ENCODE measurements around the gene MCC. TPM values are rescaled to one million over a fixed set of nuclear protein-coding genes. Genes with fewer than 3 reads are reported as not detected.

Gene MCC
- total RNA-seq, 1 donor from 2014 or later: 18.9 TPM

- no peak for DNase-seq (ENCODE audit: low spot score, unreplicated experiment)
- Mint-ChIP-seq H3K36me3 (ENCODE audit: insufficient read depth) (peaks cover 19% of the 10 kb centered on the region), H3K27me3 (no peaks in the 10 kb centered on the region), H3K27ac (no peak overlapping the region), H3K4me3 (ENCODE audit: low read depth) (no peak overlapping the region), H3K9me3 (ENCODE audit: low read depth) (peaks cover 18% of the 10 kb centered on the region), H3K4me1 (ENCODE audit: low read depth) (peaks cover 19% of the 10 kb centered on the region)
- TF ChIP-seq CTCF (IDR thresholded peaks at IDR 0.05; ENCODE audit: unreplicated experiment): no peak
These were observed 123.8 kb downstream of the MCC start for GRCh38 chr5:113364466-113364865.

GRCh38 chr5:113361701-113362100, 126.6 kb downstream of the MCC start:
- TF ChIP-seq CTCF (IDR thresholded peaks at IDR 0.05; ENCODE audit: unreplicated experiment): no peak
- no peak for DNase-seq (ENCODE audit: low spot score, unreplicated experiment)
- Mint-ChIP-seq H3K36me3 (ENCODE audit: insufficient read depth) (peaks cover 19% of the 10 kb centered on the region), H3K4me1 (ENCODE audit: low read depth) (peaks cover 20% of the 10 kb centered on the region), H3K9me3 (ENCODE audit: low read depth) (peaks cover 17% of the 10 kb centered on the region), H3K27me3 (no peaks in the 10 kb centered on the region), H3K27ac (no peak overlapping the region), H3K4me3 (ENCODE audit: low read depth) (no peak overlapping the region)

- H3K27ac Mint-ChIP-seq: no peak overlapping the region
These were observed 128.8 kb downstream of the MCC start for GRCh38 chr5:113359419-113359818.

GRCh38 chr5:113358696-113359095, 129.6 kb downstream of the MCC start:
- no peak for TF ChIP-seq CTCF (IDR thresholded peaks at IDR 0.05; ENCODE audit: unreplicated experiment)
- no peak for DNase-seq (ENCODE audit: low spot score, unreplicated experiment)
- peaks cover 4% of the 10 kb centered on the region for H3K9me3 Mint-ChIP-seq (ENCODE audit: low read depth)
- peaks cover 26% of the 10 kb centered on the region for H3K4me1 Mint-ChIP-seq (ENCODE audit: low read depth)
- H3K4me3 Mint-ChIP-seq (ENCODE audit: low read depth): no peak overlapping the region
- H3K36me3 Mint-ChIP-seq (ENCODE audit: insufficient read depth): peaks cover 3% of the 10 kb centered on the region
- H3K27me3 Mint-ChIP-seq: no peaks in the 10 kb centered on the region
- no peak overlapping the region for H3K27ac Mint-ChIP-seq

More at GRCh38 chr5:113359419-113359818, 128.8 kb downstream of the MCC start:
- DNase-seq (ENCODE audit: low spot score, unreplicated experiment): no peak
- Mint-ChIP-seq H3K4me3 (ENCODE audit: low read depth) (no peak overlapping the region), H3K4me1 (ENCODE audit: low read depth) (peaks cover 22% of the 10 kb centered on the region), H3K27me3 (no peaks in the 10 kb centered on the region), H3K36me3 (ENCODE audit: insufficient read depth) (peaks cover 6% of the 10 kb centered on the region), H3K9me3 (ENCODE audit: low read depth) (peaks cover 5% of the 10 kb centered on the region)
- no peak for TF ChIP-seq CTCF (IDR thresholded peaks at IDR 0.05; ENCODE audit: unreplicated experiment)

GRCh38 chr5:113357696-113358476, 130.4 kb downstream of the MCC start:
- no peaks in the 10 kb centered on the region for H3K9me3 Mint-ChIP-seq (ENCODE audit: low read depth)
- no peaks in the 10 kb centered on the region for H3K27me3 Mint-ChIP-seq
- TF ChIP-seq CTCF (IDR thresholded peaks at IDR 0.05; ENCODE audit: unreplicated experiment): no peak
- H3K4me3 Mint-ChIP-seq (ENCODE audit: low read depth): no peak overlapping the region
- peaks cover 28% of the 10 kb centered on the region for H3K4me1 Mint-ChIP-seq (ENCODE audit: low read depth)
- no peaks in the 10 kb centered on the region for H3K36me3 Mint-ChIP-seq (ENCODE audit: insufficient read depth)
- no peak for DNase-seq (ENCODE audit: low spot score, unreplicated experiment)
- H3K27ac Mint-ChIP-seq: peak overlapping the region; percentile 27

Measured in progenitor cell of endocrine pancreas (in vitro differentiated cells).